Gastrocnemius medialis (tissue), 4 donors: ENCODE measurements around the gene SIN3B. TPM values are rescaled to one million over a fixed set of nuclear protein-coding genes. Genes with fewer than 3 reads are reported as not detected.

ENCODE experiments used
- ATAC-seq, 2 donors: fragments of 150-250 bp; one replicate each; pipeline ENCODE4 v1.9.1; 2016
- DNase-seq, 2 donors: peaks; one replicate each; pipeline ENCODE4 v3.0.0-alpha.2; 2019
- H3K27ac ChIP-seq, 4 donors: fragments of 200-600 bp; sonication (generic); 1 replicate in 1 of 4; 2 replicates in 3 of 4; pipeline ENCODE4 v1.5.1; 2016 to 2018; ENCODE audit warnings: mild to moderate bottlenecking in 2 of 4, moderate library complexity in 1 of 4
- H3K27me3 ChIP-seq, 3 donors: fragments of 200-600 bp; sonication (generic) in 2 of 3; 1 replicate in 1 of 3; 2 replicates in 2 of 3; pipeline versions ENCODE4 v1.5.1 to v1.6.0; 2016 to 2019; ENCODE audit warnings: mild to moderate bottlenecking in 1 of 3, moderate library complexity in 1 of 3
- H3K36me3 ChIP-seq, 2 donors: fragments of 200-600 bp; sonication (generic) in 1 of 2; one replicate each; pipeline ENCODE4 v1.5.1; 2017 to 2018
- H3K4me1 ChIP-seq, 2 donors: fragments of 200-600 bp; sonication (generic) in 1 of 2; one replicate each; pipeline ENCODE4 v1.5.1; 2016 to 2017; ENCODE audit warnings: mild to moderate bottlenecking in 2 of 2
- H3K4me3 ChIP-seq, 4 donors: fragments of 200-600 bp; sonication (generic) in 3 of 4; 1 replicate in 1 of 4; 2 replicates in 3 of 4; pipeline ENCODE4 v1.5.1; 2016 to 2019; ENCODE audit warnings: mild to moderate bottlenecking in 2 of 4
- H3K9me3 ChIP-seq, 3 donors: fragments of 200-600 bp; sonication (generic) in 2 of 3; 1 replicate in 1 of 3; 2 replicates in 2 of 3; pipeline ENCODE4 v1.5.1; 2016 to 2019
- POLR2A ChIP-seq, 2 donors: fragments of 450-650 bp; IDR thresholded peaks; one replicate each; pipeline ENCODE4 v1.6.1; 2017; ENCODE audit warnings: antibody characterized with exemption in 2 of 2, mild to moderate bottlenecking in 2 of 2, moderate library complexity in 2 of 2
- in situ Hi-C, 4 donors: fragments of 200-750 bp; cut with MboI; loops; one replicate each; pipeline versions ENCODE4 v1.15.0 to v1.8.0; 2017; ENCODE audit warnings: low sequenced_read_pairs in 4 of 4
- intact Hi-C: fragments of 100-400 bp; cut with DNase I; formaldehyde crosslinking; loops from one replicate; pipeline ENCODE4 v1.15.1; 2023; ENCODE audit warnings: low total_unique reads
- total RNA-seq, 4 donors: library from RNA; depleted of rRNA; stranded (reverse); fragments of >200 nt; gene quantifications; one replicate each; pipeline versions ENCODE4 v1.1.0 to v1.2.3, GENCODE V29; 2016
- TF ChIP-seq, protein P1 (sequence below), 5 experiments: fragments of 450-650 bp in 3 of 5; fragments of 200-600 bp in 2 of 5; sonication (generic) in 2 of 5; IDR thresholded peaks in 4 of 5; conservative IDR thresholded peaks in 1 of 5; 1 replicate in 4 of 5; 2 replicates in 1 of 5; pipeline ENCODE4 v1.5.1; 2016 to 2019; ENCODE audit warnings: antibody characterized with exemption in 5 of 5, mild to moderate bottlenecking in 3 of 5, moderate library complexity in 3 of 5

Gene SIN3B
- total RNA-seq, 4 donors from 2014 or later, result 11.6 to 15.2 (median 14.3) TPM

DNA sequence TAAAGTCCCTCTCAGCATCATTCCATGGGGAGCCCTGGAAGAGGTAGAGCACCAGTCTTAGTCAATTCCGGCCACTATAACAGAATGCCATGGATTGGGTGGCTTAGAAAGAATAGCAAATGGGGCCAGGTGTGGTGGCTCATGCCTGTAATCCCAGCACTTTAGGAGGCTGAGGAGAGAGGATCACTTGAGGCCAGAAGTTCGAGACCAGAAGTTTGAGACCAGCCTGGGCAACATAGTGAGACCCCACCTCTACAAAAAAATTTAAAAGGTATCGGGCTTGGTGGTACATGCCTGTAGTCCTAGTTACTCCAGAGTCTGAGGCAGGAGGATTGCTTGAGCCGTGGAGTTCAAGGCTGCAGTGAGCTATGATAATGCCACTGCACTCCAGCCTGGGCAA is 25.0 kb upstream of the SIN3B start:
- DNase-seq (no peak), ATAC-seq (no peak)
- Histone ChIP-seq H3K4me1 (no peaks in the 10 kb centered on the region), H3K9me3 (no peaks in the 10 kb centered on the region), H3K4me3 (no peak overlapping the region), H3K36me3 (no peaks in the 10 kb centered on the region), H3K27ac (no peak overlapping the region), H3K27me3 (no peaks in the 10 kb centered on the region)
- TF ChIP-seq POLR2A (IDR thresholded peaks at IDR 0.05), result no peak
- TF ChIP-seq, protein P1, sequence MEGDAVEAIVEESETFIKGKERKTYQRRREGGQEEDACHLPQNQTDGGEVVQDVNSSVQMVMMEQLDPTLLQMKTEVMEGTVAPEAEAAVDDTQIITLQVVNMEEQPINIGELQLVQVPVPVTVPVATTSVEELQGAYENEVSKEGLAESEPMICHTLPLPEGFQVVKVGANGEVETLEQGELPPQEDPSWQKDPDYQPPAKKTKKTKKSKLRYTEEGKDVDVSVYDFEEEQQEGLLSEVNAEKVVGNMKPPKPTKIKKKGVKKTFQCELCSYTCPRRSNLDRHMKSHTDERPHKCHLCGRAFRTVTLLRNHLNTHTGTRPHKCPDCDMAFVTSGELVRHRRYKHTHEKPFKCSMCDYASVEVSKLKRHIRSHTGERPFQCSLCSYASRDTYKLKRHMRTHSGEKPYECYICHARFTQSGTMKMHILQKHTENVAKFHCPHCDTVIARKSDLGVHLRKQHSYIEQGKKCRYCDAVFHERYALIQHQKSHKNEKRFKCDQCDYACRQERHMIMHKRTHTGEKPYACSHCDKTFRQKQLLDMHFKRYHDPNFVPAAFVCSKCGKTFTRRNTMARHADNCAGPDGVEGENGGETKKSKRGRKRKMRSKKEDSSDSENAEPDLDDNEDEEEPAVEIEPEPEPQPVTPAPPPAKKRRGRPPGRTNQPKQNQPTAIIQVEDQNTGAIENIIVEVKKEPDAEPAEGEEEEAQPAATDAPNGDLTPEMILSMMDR (IDR thresholded peaks at IDR 0.05 in 4 of 5, conservative IDR thresholded peaks at IDR 0.05 in 1 of 5), result no peak
- in situ Hi-C loops, result no loop called here
- intact Hi-C loops, result loop anchor here (10.0 kb wide), 1 partner anchor 471 kb away; no protein-coding TSS in a partner anchor

DNA sequence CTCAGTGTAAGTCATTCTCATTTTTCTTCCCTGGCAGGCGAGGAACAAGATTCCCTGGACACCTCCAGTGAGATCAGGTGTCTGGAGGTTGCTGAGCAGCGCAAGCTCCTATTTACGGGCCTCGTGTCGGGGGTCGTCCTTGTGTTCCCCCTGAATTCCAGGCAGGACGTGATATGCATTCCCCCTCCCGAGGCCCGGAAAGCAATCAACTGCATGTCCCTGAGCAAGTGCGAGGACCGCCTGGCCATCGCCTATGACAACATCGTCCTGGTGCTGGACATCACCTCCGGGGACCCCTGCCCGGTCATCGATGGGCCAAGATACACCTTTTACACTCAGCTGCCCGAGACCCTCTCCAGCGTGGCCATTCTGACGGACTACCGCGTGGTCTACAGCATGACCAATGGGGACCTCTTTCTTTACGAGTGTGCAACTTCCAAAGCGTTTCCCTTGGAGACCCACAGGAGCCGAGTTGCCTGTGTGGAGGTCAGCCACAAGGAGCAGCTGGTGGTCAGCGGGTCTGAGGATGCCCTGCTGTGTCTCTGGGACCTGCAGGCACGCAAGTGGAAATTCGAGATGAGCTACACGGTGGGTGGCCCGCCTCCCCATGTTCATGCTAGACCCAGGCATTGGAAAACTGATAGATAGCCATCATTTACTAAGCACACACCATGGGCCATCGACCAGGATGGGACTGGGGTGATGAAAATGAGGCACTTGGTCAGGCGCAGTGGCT is 21.5 kb upstream of the SIN3B start:
- ATAC-seq (no peak), DNase-seq (no peak)
- no peak for TF ChIP-seq POLR2A (IDR thresholded peaks at IDR 0.05)
- TF ChIP-seq, protein P1 (IDR thresholded peaks at IDR 0.05 in 4 of 5, conservative IDR thresholded peaks at IDR 0.05 in 1 of 5), result no peak
- intact Hi-C loops, result loop anchor here (10.0 kb wide), 1 partner anchor 467 kb away; no protein-coding TSS in a partner anchor
- in situ Hi-C loops, result no loop called here
- Histone ChIP-seq H3K4me1 (no peaks in the 10 kb centered on the region), H3K27ac (no peak overlapping the region), H3K36me3 (no peaks in the 10 kb centered on the region), H3K4me3 (no peak overlapping the region), H3K9me3 (no peaks in the 10 kb centered on the region), H3K27me3 (no peaks in the 10 kb centered on the region)

DNA sequence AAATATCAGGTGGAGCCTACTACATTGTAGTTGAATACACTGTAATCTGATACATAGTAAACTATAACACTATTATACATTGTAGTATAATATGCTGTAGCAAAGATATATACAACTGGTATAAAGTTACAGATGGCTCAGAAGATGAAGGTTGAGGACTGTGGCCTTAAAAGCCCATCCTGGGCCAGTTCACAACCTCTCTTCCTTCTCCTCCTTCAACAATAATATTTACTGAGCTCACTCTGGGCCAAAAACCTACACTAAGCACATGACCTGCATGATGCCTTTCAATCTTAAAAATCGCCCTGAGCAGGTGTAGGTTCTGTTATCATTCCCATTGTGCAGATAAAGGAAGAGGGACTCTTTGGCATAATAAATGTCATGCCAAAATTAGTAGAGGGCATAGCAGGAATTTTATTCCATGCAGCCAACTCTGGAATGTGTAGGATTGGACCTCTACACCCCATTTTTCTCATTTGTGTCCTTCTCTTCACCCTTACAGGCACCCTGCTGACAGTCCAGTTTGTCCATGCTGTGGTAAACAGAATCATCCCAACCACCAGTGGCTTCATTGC is 14.6 kb upstream of the SIN3B start:
- no peak for TF ChIP-seq POLR2A (IDR thresholded peaks at IDR 0.05)
- TF ChIP-seq, protein P1 (IDR thresholded peaks at IDR 0.05 in 4 of 5, conservative IDR thresholded peaks at IDR 0.05 in 1 of 5), result no peak
- H3K4me1 ChIP-seq, result no peaks in the 10 kb centered on the region
- intact Hi-C loops (no loop called here), in situ Hi-C loops (no loop called here)
- no peaks in the 10 kb centered on the region for H3K27me3 ChIP-seq
- H3K4me3 ChIP-seq, result no peak overlapping the region
- ATAC-seq (no peak), DNase-seq (no peak)
- H3K36me3 ChIP-seq, result no peaks in the 10 kb centered on the region
- no peak overlapping the region for H3K27ac ChIP-seq
- peaks cover 0 to 11% (median 0%) of the 10 kb centered on the region in 3 donors for H3K9me3 ChIP-seq

DNA sequence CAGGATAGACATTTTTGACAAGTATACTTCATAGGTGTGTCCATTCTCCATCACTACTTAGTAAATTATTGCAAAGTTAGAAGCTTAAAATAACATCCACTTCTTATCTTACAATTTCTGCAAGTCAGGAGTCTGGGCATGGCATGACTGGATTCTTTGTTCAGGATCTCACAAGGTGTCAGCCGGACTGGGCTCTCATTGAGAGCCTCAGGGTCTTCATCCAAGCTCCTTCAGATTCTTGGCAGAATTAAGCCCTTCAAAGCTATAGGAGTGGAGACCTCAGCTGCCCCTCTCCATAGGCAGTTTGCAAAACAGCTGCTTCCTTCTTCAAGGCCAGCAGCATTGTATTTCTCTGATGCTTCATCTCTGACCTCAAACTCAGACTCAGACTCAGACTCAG is 9.1 kb upstream of the SIN3B start:
- Histone ChIP-seq H3K4me3 (no peak overlapping the region), H3K36me3 (no peaks in the 10 kb centered on the region), H3K27me3 (no peaks in the 10 kb centered on the region), H3K9me3 (peaks cover 0 to 3% (median 0%) of the 10 kb centered on the region in 3 donors), H3K27ac (no peak overlapping the region), H3K4me1 (peaks cover 0 to 5% of the 10 kb centered on the region in 2 donors)
- intact Hi-C loops (loop anchor here (10.0 kb wide), 1 partner anchor 215 kb away; no protein-coding TSS in a partner anchor), in situ Hi-C loops (no loop called here)
- TF ChIP-seq, protein P1 (IDR thresholded peaks at IDR 0.05 in 4 of 5, conservative IDR thresholded peaks at IDR 0.05 in 1 of 5), result no peak
- TF ChIP-seq POLR2A (IDR thresholded peaks at IDR 0.05), result no peak
- DNase-seq (no peak), ATAC-seq (no peak)
